Dermis blood vessel endothelial cell (primary cell): Measurements from ENCODE around the gene GXYLT1. TPM values are rescaled to one million over a fixed set of nuclear protein-coding genes. Genes with fewer than 3 reads are reported as not detected.
A peak's percentile ranks its signal among the peaks of the same experiment; 100 is the strongest.
"Not testable (repeated sequence)": the region's sequence is repeated elsewhere in the genome, so short reads cannot be mapped to it uniquely, and the experiment has no call there.

ENCODE experiments used
- DNase-seq: peaks from one replicate; pipeline ENCODE4 v3.0.0; 2010
- total RNA-seq: library from RNA; depleted of rRNA; stranded (reverse); fragments of >200 nt; gene quantifications from 2 replicates; pipeline ENCODE4 v1.2.3, GENCODE V29; 2014

Gene GXYLT1
- 25.2 and 44.2 TPM in 2 replicates for total RNA-seq

GRCh38 chr12:42144408-42145196, at the start of gene GXYLT1:
GXYLT1 (minus strand) TSS chr12:42144874; CDS start chr12:42144646, 228 bp downstream.
- DNase-seq, result peak; percentile 96

GRCh38 chr12:42192686-42193085, 48.0 kb upstream of the GXYLT1 start:
- no peak for DNase-seq

GRCh38 chr12:42192258-42192657, 47.6 kb upstream of the GXYLT1 start:
- no peak for DNase-seq

GRCh38 chr12:42190376-42190775, 45.7 kb upstream of the GXYLT1 start:
- no peak for DNase-seq

GRCh38 chr12:42188275-42188674, 43.6 kb upstream of the GXYLT1 start:
- not testable (repeated sequence) for DNase-seq

GRCh38 chr12:42187799-42188198, 43.1 kb upstream of the GXYLT1 start:
- DNase-seq, result no peak

GRCh38 chr12:42186793-42187192, 42.1 kb upstream of the GXYLT1 start:
- no peak for DNase-seq

GRCh38 chr12:42182394-42182793, 37.7 kb upstream of the GXYLT1 start:
- no peak for DNase-seq

GRCh38 chr12:42180990-42181596, 36.4 kb upstream of the GXYLT1 start:
- DNase-seq, result no peak

GRCh38 chr12:42178101-42178500, 33.4 kb upstream of the GXYLT1 start:
- DNase-seq, result no peak

- no peak for DNase-seq
Measured at GRCh38 chr12:42174978-42175377, 30.3 kb upstream of the GXYLT1 start.

GRCh38 chr12:42173961-42174521, 29.4 kb upstream of the GXYLT1 start:
- no peak for DNase-seq

- DNase-seq, result no peak
Measured at GRCh38 chr12:42172441-42173210, 28.0 kb upstream of the GXYLT1 start.

- no peak for DNase-seq
Measured at GRCh38 chr12:42167711-42168110, 23.0 kb upstream of the GXYLT1 start.

GRCh38 chr12:42166501-42166900, 21.8 kb upstream of the GXYLT1 start:
- DNase-seq, result no peak

GRCh38 chr12:42163913-42164312, 19.2 kb upstream of the GXYLT1 start:
- no peak for DNase-seq

GRCh38 chr12:42162965-42163364, 18.3 kb upstream of the GXYLT1 start:
- no peak for DNase-seq

- no peak for DNase-seq
Measured at GRCh38 chr12:42162193-42162592, 17.5 kb upstream of the GXYLT1 start.

- DNase-seq, result no peak
Measured at GRCh38 chr12:42161529-42161928, 16.9 kb upstream of the GXYLT1 start.

- no peak for DNase-seq
Measured at GRCh38 chr12:42156232-42156631, 11.6 kb upstream of the GXYLT1 start.

GRCh38 chr12:42145552-42146215, 1.0 kb upstream of the GXYLT1 start:
- peak; percentile 11 for DNase-seq

- DNase-seq, result no peak
Measured at GRCh38 chr12:42145197-42145549, 499 bp upstream of the GXYLT1 start.

GRCh38 chr12:42144158-42144407, 591 bp downstream of the GXYLT1 start:
- no peak for DNase-seq
